K562 (cell line): ENCODE measurements around the gene ADPRM. TPM values are rescaled to one million over a fixed set of nuclear protein-coding genes. Genes with fewer than 3 reads are reported as not detected.

Experiments used
- CXXC5 ChIP-seq: fragments of 250-450 bp; sonication (Bioruptor Pico); IDR thresholded peaks from 2 replicates; pipeline ENCODE4 v1.8.0; 2022; ENCODE audit warnings: inconsistent platforms, mild to moderate bottlenecking, moderate library complexity
- ESRRA ChIP-seq: fragments of 450-650 bp; IDR thresholded peaks from 2 replicates; pipeline ENCODE4 v1.6.1; 2014; ENCODE audit warnings: low read depth, mild to moderate bottlenecking, moderate library complexity, borderline replicate concordance
- MTA3 ChIP-seq: fragments of 450-650 bp; formaldehyde crosslinking; IDR thresholded peaks from 2 replicates; pipeline ENCODE4 v1.6.1; 2017; ENCODE audit warnings: mild to moderate bottlenecking, borderline replicate concordance
- NR0B1 ChIP-seq: fragments of 450-650 bp; IDR thresholded peaks from one replicate; pipeline ENCODE4 v1.6.1; 2018; ENCODE audit warnings: mild to moderate bottlenecking, moderate library complexity; ENCODE audit not compliant: partially characterized antibody
- PHF20 ChIP-seq: fragments of 450-650 bp; IDR thresholded peaks from 2 replicates; pipeline ENCODE4 v1.6.1; 2018; ENCODE audit not compliant: partially characterized antibody
- POLR2AphosphoS5 ChIP-seq: IDR thresholded peaks from 2 replicates; pipeline ENCODE4 v1.6.1; 2011; ENCODE audit warnings: mild to moderate bottlenecking, low read depth, low read length, moderate library complexity; ENCODE audit not compliant: control insufficient read depth, insufficient read depth
- RBM17 ChIP-seq: fragments of 200-400 bp; formaldehyde crosslinking; IDR thresholded peaks from 2 replicates; pipeline ENCODE4 v1.6.1; 2017; ENCODE audit warnings: low read depth, mild to moderate bottlenecking, low read length, borderline replicate concordance
- SIN3A ChIP-seq, 2 experiments: fragments of 150-350 bp in 1 of 2; IDR thresholded peaks; 2 replicates each; pipeline ENCODE4 v1.6.1; 2011 to 2016; ENCODE audit warnings: borderline replicate concordance in 2 of 2, low read depth in 2 of 2, low read length in 2 of 2, mild to moderate bottlenecking in 2 of 2, moderate library complexity in 2 of 2; ENCODE audit not compliant: control insufficient read depth in 1 of 2
- ZBTB8A ChIP-seq: fragments of 450-650 bp; IDR thresholded peaks from 2 replicates; pipeline ENCODE4 v1.6.1; 2018; ENCODE audit warnings: mild to moderate bottlenecking, moderate library complexity; ENCODE audit not compliant: partially characterized antibody
- polyA plus RNA-seq, 8 experiments: library from polyadenylated mRNA; depleted of rRNA in 4 of 8; stranded (reverse) in 5 of 8; unstranded in 3 of 8; fragments of >200 nt; fragmentation: Nextera tagmentation in 2 of 8; fragmentation: Illumina TruSeq in 1 of 8; extraction: Ambion mirVana in 2 of 8; extraction: Trizol in 1 of 8; gene quantifications; 2 replicates each; pipeline versions ENCODE4 v1.2.1 to v1.2.3, GENCODE V29; 2011 to 2014; ENCODE audit warnings: inconsistent platforms in 1 of 8, missing spikeins in 1 of 8
- total RNA-seq, 7 experiments: library from RNA; depleted of rRNA in 6 of 7; stranded (reverse); fragments of >200 nt in 6 of 7; fragmentation: Illumina TruSeq in 2 of 7; extraction: Trizol in 2 of 7; gene quantifications; 2 replicates each; pipeline versions ENCODE4 v1.2.1 to v1.2.3, GENCODE V29; 2011 to 2021; ENCODE audit warnings: low replicate concordance in 1 of 7
- TF ChIP-seq, protein P1 (sequence below): fragments of 450-650 bp; IDR thresholded peaks from 2 replicates; pipeline ENCODE4 v1.7.1; 2018; ENCODE audit warnings: mild to moderate bottlenecking, low read depth; ENCODE audit not compliant: partially characterized antibody

Gene ADPRM
- total and polyA plus RNA-seq, 9 of the 15 experiments (the other 6 are each of a cell fraction or from before 2014, with no cell fraction given), result 4.7 to 17.6 (median 6.2) TPM

- TF ChIP-seq, protein P1, sequence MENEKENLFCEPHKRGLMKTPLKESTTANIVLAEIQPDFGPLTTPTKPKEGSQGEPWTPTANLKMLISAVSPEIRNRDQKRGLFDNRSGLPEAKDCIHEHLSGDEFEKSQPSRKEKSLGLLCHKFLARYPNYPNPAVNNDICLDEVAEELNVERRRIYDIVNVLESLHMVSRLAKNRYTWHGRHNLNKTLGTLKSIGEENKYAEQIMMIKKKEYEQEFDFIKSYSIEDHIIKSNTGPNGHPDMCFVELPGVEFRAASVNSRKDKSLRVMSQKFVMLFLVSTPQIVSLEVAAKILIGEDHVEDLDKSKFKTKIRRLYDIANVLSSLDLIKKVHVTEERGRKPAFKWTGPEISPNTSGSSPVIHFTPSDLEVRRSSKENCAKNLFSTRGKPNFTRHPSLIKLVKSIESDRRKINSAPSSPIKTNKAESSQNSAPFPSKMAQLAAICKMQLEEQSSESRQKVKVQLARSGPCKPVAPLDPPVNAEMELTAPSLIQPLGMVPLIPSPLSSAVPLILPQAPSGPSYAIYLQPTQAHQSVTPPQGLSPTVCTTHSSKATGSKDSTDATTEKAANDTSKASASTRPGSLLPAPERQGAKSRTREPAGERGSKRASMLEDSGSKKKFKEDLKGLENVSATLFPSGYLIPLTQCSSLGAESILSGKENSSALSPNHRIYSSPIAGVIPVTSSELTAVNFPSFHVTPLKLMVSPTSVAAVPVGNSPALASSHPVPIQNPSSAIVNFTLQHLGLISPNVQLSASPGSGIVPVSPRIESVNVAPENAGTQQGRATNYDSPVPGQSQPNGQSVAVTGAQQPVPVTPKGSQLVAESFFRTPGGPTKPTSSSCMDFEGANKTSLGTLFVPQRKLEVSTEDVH, result peak; percentile 78
- no peak for TF ChIP-seq ZBTB8A
- 0 out of 4 replicates have a peak, but pooled peaks of 1 of the 2 experiments have one; percentile 47 for TF ChIP-seq SIN3A (IDR thresholded peaks at IDR 0.05; ENCODE audit: borderline replicate concordance in 2 of 2, control insufficient read depth in 1 of 2, low read depth in 2 of 2, low read length in 2 of 2)
- TF ChIP-seq MTA3, result peak; percentile 52; the same call in 1 of the 2 replicates
- TF ChIP-seq NR0B1, result no peak
- peak; percentile 72 for TF ChIP-seq CXXC5
- TF ChIP-seq POLR2AphosphoS5, result peak; percentile 70
- peak; percentile 72 for TF ChIP-seq PHF20
- peak; percentile 18; the same call in 1 of the 2 replicates for TF ChIP-seq ESRRA
- no peak for TF ChIP-seq RBM17
These were observed at the start of gene ADPRM, which contains the start of gene SCO1 (continued) for GRCh38 chr17:10697092-10698081.
